Measurements from ENCODE around the gene SLC25A47.

GRCh38 chr14:100282083-100282350 is 41.1 kb upstream of the SLC25A47 start:
- TF ChIP-seq CTCF (conservative IDR thresholded peaks at IDR 0.05; ENCODE audit: low read depth, low read length) (no peak), CEBPB (IDR thresholded peaks at IDR 0.05; ENCODE audit: low read depth, low read length) (no peak), CHD1 (IDR thresholded peaks at IDR 0.05; ENCODE audit: low read depth, low read length) (no peak), MXI1 (IDR thresholded peaks at IDR 0.05; ENCODE audit: borderline replicate concordance, low read depth, low read length) (no peak), MAFK (IDR thresholded peaks at IDR 0.05; ENCODE audit: low read depth, low read length) (no peak), POLR2A (IDR thresholded peaks at IDR 0.05; ENCODE audit: low read depth, low read length) (no peak)
